ENCODE measurements around the gene BCAP31.

GRCh38 chrX:153719238-153719637 is 4.9 kb downstream of the BCAP31 start:
- TF ChIP-seq POLR2AphosphoS5 (IDR thresholded peaks at IDR 0.05) (no peak), POLR2A (IDR thresholded peaks at IDR 0.05; ENCODE audit: low read depth) (no peak)

Measured in esophagus muscularis mucosa (tissue), 2 donors.